Natural killer cell (primary cell): Measurements from ENCODE around the gene STK24. TPM values are rescaled to one million over a fixed set of nuclear protein-coding genes. Genes with fewer than 3 reads are reported as not detected.

Source experiments
- ATAC-seq, 3 donors: fragments of 150-1000 bp in 2 of 3; fragments of 200-7000 bp in 1 of 3; cut with Tn5 transposase; 1 replicate in 1 of 3; 2 replicates in 2 of 3; pipeline ENCODE4 v1.10.0; 2021; ENCODE audit warnings: mild to moderate bottlenecking in 2 of 3, moderate library complexity in 2 of 3
- DNase-seq, 2 donors: peaks; one replicate each; pipeline versions ENCODE4 v3.0.0 to v3.0.0-alpha.2; 2013 to 2021; ENCODE audit warnings: mixed read lengths in 1 of 2
- H3K27ac ChIP-seq: one replicate; pipeline ENCODE4 v1.5.1; 2013; ENCODE audit warnings: mild to moderate bottlenecking, low read length
- H3K27me3 ChIP-seq: one replicate; pipeline ENCODE4 v1.6.1; 2013; ENCODE audit warnings: low read length; ENCODE audit not compliant: control insufficient read depth, insufficient read depth
- H3K36me3 ChIP-seq: one replicate; pipeline ENCODE4 v1.6.1; 2013; ENCODE audit warnings: low read length; ENCODE audit not compliant: control insufficient read depth, insufficient read depth
- H3K4me1 ChIP-seq: one replicate; pipeline ENCODE4 v1.6.1; 2013; ENCODE audit warnings: low read length; ENCODE audit not compliant: control insufficient read depth, insufficient read depth
- H3K4me3 ChIP-seq: one replicate; pipeline ENCODE4 v1.5.1; 2013; ENCODE audit warnings: low read length
- H3K9me3 ChIP-seq: one replicate; pipeline ENCODE4 v1.6.1; 2013; ENCODE audit warnings: low read length; ENCODE audit not compliant: control insufficient read depth, insufficient read depth
- H3K27ac Mint-ChIP-seq, 2 donors: one replicate each; pipeline ENCODE4 v1.8.0; 2022; ENCODE audit warnings: mild to moderate bottlenecking in 2 of 2, mixed read lengths in 2 of 2, moderate library complexity in 1 of 2
- H3K27me3 Mint-ChIP-seq, 2 donors: one replicate each; pipeline ENCODE4 v1.8.0; 2022; ENCODE audit warnings: low read depth in 2 of 2, mixed read lengths in 2 of 2
- H3K36me3 Mint-ChIP-seq: one replicate; pipeline ENCODE4 v1.8.0; 2022; ENCODE audit warnings: mixed read lengths
- H3K4me1 Mint-ChIP-seq, 2 donors: one replicate each; pipeline ENCODE4 v1.8.0; 2022; ENCODE audit warnings: mixed read lengths in 2 of 2
- H3K4me3 Mint-ChIP-seq: one replicate; pipeline ENCODE4 v1.8.0; 2022; ENCODE audit warnings: mild to moderate bottlenecking, moderate library complexity, mixed read lengths
- H3K9me3 Mint-ChIP-seq, 2 donors: one replicate each; pipeline ENCODE4 v1.8.0; 2022; ENCODE audit warnings: mixed read lengths in 2 of 2
- WGBS: methylation state at CpG from one replicate; pipeline ENCODE4 v1.1.7; 2013; ENCODE audit warnings: missing lambda C conversion rate; ENCODE audit not compliant: insufficient coverage; 5-methylcytosine and 5-hydroxymethylcytosine counted together
- intact Hi-C: fragments of 100-400 bp; cut with micrococcal nuclease; formaldehyde crosslinking; loops from one replicate; pipeline ENCODE4 v1.14.2; 2022
- total RNA-seq, 4 donors: library from RNA; stranded (reverse); fragments of 120-200 nt in 1 of 4; gene quantifications; one replicate each; pipeline versions ENCODE4 v1.2.3 to v1.2.4, GENCODE V29; 2013 to 2022
- TF ChIP-seq, protein P1 (sequence below): fragments of 200-600 bp; IDR thresholded peaks from one replicate; pipeline ENCODE4 v1.8.0; 2022; ENCODE audit warnings: antibody characterized with exemption

STK24 gene
- total RNA-seq, 3 donors from 2014 or later (not counting 1 experiment from before 2014, with no cell fraction given) = 64.5 to 78.4 (median 70.4) TPM

DNA sequence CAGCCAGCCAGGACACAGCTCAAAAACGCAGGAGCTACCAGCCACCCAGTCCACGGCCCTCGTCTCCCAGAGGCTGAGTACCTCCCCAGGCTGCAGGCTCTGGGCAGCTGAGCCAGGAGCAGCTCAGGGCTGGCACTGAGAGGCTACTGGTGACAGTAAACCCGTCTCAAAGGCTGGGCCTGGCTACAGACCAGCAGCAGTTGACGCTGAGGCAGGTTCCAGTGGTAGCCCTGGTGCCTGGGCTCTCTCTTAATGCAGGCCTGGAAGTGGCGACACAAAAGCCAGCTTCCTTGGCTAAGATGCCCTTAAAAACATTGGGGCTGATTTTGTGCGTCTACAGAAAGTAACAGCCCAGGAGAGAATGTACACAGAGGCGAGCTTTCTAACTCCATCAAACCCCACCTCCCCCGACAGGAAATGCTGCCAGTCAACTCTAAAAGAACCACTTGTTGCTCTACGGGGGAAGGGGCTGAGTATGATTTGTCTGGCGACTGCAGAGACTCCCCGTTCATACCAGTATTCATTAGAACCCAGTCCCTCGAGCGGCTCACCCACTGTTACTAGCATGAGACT lies 126.3 kb downstream of the STK24 start:
- DNase-seq = peak in 1 of 2 donors; percentile 35
- Mint-ChIP-seq H3K36me3 (no peaks in the 10 kb centered on the region), H3K4me1 (peaks cover 14 to 15% of the 10 kb centered on the region in 2 donors), H3K27me3 (no peaks in the 10 kb centered on the region), H3K4me3 (no peak overlapping the region), H3K27ac (peak overlapping the region in 1 of 2 donors; percentile 29), H3K9me3 (no peaks in the 10 kb centered on the region)
- H3K36me3 ChIP-seq = peaks cover 33% of the 10 kb centered on the region
- H3K27me3 ChIP-seq = no peaks in the 10 kb centered on the region
- WGBS = 72% methylated on average over 12 of the region's 14 CpGs
- intact Hi-C loops = no loop called here
- no peak overlapping the region for H3K4me3 ChIP-seq
- H3K27ac ChIP-seq = no peak overlapping the region
- TF ChIP-seq, protein P1, sequence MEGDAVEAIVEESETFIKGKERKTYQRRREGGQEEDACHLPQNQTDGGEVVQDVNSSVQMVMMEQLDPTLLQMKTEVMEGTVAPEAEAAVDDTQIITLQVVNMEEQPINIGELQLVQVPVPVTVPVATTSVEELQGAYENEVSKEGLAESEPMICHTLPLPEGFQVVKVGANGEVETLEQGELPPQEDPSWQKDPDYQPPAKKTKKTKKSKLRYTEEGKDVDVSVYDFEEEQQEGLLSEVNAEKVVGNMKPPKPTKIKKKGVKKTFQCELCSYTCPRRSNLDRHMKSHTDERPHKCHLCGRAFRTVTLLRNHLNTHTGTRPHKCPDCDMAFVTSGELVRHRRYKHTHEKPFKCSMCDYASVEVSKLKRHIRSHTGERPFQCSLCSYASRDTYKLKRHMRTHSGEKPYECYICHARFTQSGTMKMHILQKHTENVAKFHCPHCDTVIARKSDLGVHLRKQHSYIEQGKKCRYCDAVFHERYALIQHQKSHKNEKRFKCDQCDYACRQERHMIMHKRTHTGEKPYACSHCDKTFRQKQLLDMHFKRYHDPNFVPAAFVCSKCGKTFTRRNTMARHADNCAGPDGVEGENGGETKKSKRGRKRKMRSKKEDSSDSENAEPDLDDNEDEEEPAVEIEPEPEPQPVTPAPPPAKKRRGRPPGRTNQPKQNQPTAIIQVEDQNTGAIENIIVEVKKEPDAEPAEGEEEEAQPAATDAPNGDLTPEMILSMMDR = no peak
- H3K9me3 ChIP-seq = no peaks in the 10 kb centered on the region
- H3K4me1 ChIP-seq = peaks cover 3% of the 10 kb centered on the region
- no peak for ATAC-seq

DNA sequence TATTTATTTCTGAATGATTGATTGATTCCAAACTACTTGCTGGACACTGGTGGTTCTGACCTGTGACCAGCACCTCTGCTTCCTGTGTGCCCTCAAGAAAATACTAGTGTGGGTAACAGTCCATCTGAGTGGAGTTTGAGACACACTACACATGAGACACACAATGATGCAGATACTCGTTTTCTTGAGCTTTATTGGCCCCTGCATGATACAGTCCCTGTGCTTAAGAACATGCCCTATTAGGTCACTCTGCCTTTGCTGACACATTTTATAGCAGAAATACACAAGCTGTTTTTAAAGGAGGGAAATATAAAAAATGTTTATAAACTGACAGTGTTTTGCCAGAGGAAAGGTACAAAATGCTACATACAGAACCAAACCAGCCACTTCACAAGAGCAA lies 126.9 kb downstream of the STK24 start:
- Mint-ChIP-seq H3K27me3 (no peaks in the 10 kb centered on the region), H3K9me3 (no peaks in the 10 kb centered on the region), H3K36me3 (no peaks in the 10 kb centered on the region), H3K27ac (no peak overlapping the region), H3K4me1 (peaks cover 18 to 21% of the 10 kb centered on the region in 2 donors), H3K4me3 (no peak overlapping the region)
- no peaks in the 10 kb centered on the region for H3K27me3 ChIP-seq
- intact Hi-C loops = no loop called here
- TF ChIP-seq, protein P1 = no peak
- H3K9me3 ChIP-seq = no peaks in the 10 kb centered on the region
- 100% methylated on average over 1 of the region's 1 CpG for WGBS
- no peak overlapping the region for H3K4me3 ChIP-seq
- peaks cover 30% of the 10 kb centered on the region for H3K36me3 ChIP-seq
- peaks cover 9% of the 10 kb centered on the region for H3K4me1 ChIP-seq
- ATAC-seq = no peak
- no peak for DNase-seq
- H3K27ac ChIP-seq = no peak overlapping the region

DNA sequence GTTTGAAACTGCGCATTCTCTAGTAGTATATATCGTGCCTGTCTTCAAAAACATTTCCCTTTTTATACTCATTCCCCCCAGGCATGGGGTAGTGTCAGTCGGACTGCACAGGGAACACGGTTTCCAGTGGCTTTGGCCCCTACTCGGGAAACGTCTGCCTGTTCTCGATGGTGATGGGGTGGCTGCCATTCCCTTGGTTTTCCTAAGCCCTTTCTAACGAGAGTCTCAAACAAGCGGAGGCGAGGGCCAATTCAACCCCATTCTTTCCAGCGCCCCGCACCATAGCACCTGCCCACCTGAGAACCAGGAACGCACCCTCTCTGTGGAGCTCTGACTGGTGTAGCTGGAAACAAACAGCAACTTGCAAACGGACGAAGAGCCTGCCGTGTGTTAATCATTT lies 127.6 kb downstream of the STK24 start:
- 97% methylated on average over 16 of the region's 16 CpGs for WGBS
- Histone ChIP-seq H3K4me3 (no peak overlapping the region), H3K36me3 (peaks cover 26% of the 10 kb centered on the region), H3K27me3 (no peaks in the 10 kb centered on the region), H3K27ac (no peak overlapping the region), H3K9me3 (no peaks in the 10 kb centered on the region), H3K4me1 (peaks cover 11% of the 10 kb centered on the region)
- H3K36me3 Mint-ChIP-seq = no peaks in the 10 kb centered on the region
- DNase-seq (no peak), ATAC-seq (no peak)
- no peak overlapping the region for H3K4me3 Mint-ChIP-seq
- H3K27ac Mint-ChIP-seq = no peak overlapping the region
- no peaks in the 10 kb centered on the region for H3K9me3 Mint-ChIP-seq
- intact Hi-C loops = no loop called here
- H3K4me1 Mint-ChIP-seq = peaks cover 17 to 22% of the 10 kb centered on the region in 2 donors
- TF ChIP-seq, protein P1 = no peak
- H3K27me3 Mint-ChIP-seq = no peaks in the 10 kb centered on the region

DNA sequence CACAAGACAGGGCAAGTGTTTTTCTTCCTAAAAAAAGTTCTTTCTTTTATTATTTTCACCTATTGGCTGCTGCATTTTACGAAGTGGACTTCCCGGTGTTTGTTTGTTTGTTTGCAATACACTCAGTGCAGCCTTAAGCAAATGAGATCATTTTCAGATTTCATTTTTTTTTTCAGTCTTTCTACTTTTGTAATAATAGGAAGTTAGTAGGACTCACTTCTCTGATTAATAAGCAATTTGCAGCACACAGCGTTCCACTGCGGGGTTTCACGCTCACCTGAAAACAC lies 128.3 kb downstream of the STK24 start:
- TF ChIP-seq, protein P1 = no peak
- H3K27ac ChIP-seq = no peak overlapping the region
- peaks cover 21% of the 10 kb centered on the region for H3K36me3 ChIP-seq
- no peak for DNase-seq
- 97% methylated on average over 5 of the region's 5 CpGs for WGBS
- intact Hi-C loops = no loop called here
- H3K4me3 Mint-ChIP-seq = no peak overlapping the region
- no peaks in the 10 kb centered on the region for H3K27me3 ChIP-seq
- no peak overlapping the region for H3K4me3 ChIP-seq
- H3K9me3 Mint-ChIP-seq = no peaks in the 10 kb centered on the region
- no peak overlapping the region for H3K27ac Mint-ChIP-seq
- no peaks in the 10 kb centered on the region for H3K27me3 Mint-ChIP-seq
- H3K9me3 ChIP-seq = no peaks in the 10 kb centered on the region
- H3K4me1 ChIP-seq = peaks cover 11% of the 10 kb centered on the region
- ATAC-seq = no peak
- no peaks in the 10 kb centered on the region for H3K36me3 Mint-ChIP-seq
- H3K4me1 Mint-ChIP-seq = peaks cover 15 to 22% of the 10 kb centered on the region in 2 donors
